Astrocyte (in vitro differentiated cells and primary cell): Measurements from ENCODE around the gene SLC44A5. TPM values are rescaled to one million over a fixed set of nuclear protein-coding genes. Genes with fewer than 3 reads are reported as not detected.
"Not testable (repeated sequence)": the region's sequence is repeated elsewhere in the genome, so short reads cannot be mapped to it uniquely, and the experiment has no call there.

Source experiments
- DNase-seq: peaks from one replicate; pipeline ENCODE4 v3.0.0-alpha.2; 2010; ENCODE audit warnings: low read depth
- FAIRE-seq: peaks from 2 replicates; lab custom pipeline; 2011; peaks lifted over from hg19 to GRCh38; lab: Jason Lieb, UNC
- H2AFZ ChIP-seq: 2 replicates; pipeline ENCODE4 v1.6.0; 2012; ENCODE audit warnings: low read depth, low read length, inconsistent platforms
- H3K27ac ChIP-seq: 2 replicates; pipeline ENCODE4 v1.5.1; 2011; ENCODE audit warnings: low read depth, low read length, inconsistent platforms
- H3K27me3 ChIP-seq: 2 replicates; pipeline ENCODE4 v1.6.0; 2011; ENCODE audit warnings: low read length, inconsistent platforms; ENCODE audit not compliant: insufficient read depth
- H3K36me3 ChIP-seq: 2 replicates; pipeline ENCODE4 v1.5.1; 2011; ENCODE audit warnings: low read length, inconsistent platforms; ENCODE audit not compliant: insufficient read depth
- H3K4me1 ChIP-seq: 2 replicates; pipeline ENCODE4 v1.5.1; 2011; ENCODE audit warnings: low read length, inconsistent platforms; ENCODE audit not compliant: insufficient read depth
- H3K4me2 ChIP-seq: 2 replicates; pipeline ENCODE4 v1.6.0; 2012; ENCODE audit warnings: low read length, inconsistent platforms
- H3K4me3 ChIP-seq: 2 replicates; pipeline ENCODE4 v1.5.1; 2011; ENCODE audit warnings: low read depth, mild to moderate bottlenecking, low read length, inconsistent platforms; ENCODE audit not compliant: insufficient read depth
- H3K79me2 ChIP-seq: 2 replicates; pipeline ENCODE4 v1.6.0; 2012; ENCODE audit warnings: mild to moderate bottlenecking, low read length, inconsistent platforms; ENCODE audit not compliant: insufficient read depth
- H3K9ac ChIP-seq: 2 replicates; pipeline ENCODE4 v1.6.0; 2012; ENCODE audit warnings: mild to moderate bottlenecking, low read length, inconsistent platforms
- H3K9me3 ChIP-seq: 2 replicates; pipeline ENCODE4 v1.5.1; 2012; ENCODE audit warnings: low read depth, mild to moderate bottlenecking, low read length, inconsistent platforms; ENCODE audit not compliant: insufficient read depth
- H4K20me1 ChIP-seq: 2 replicates; pipeline ENCODE4 v1.6.0; 2012; ENCODE audit warnings: low read length, inconsistent platforms; ENCODE audit not compliant: insufficient read depth
- H3K27ac Mint-ChIP-seq: one replicate; pipeline ENCODE4 v1.8.0; 2021; ENCODE audit warnings: mild to moderate bottlenecking, mixed read lengths; ENCODE audit not compliant: unreplicated experiment
- H3K27me3 Mint-ChIP-seq: one replicate; pipeline ENCODE4 v1.8.0; 2021; ENCODE audit warnings: low read depth, mixed read lengths; ENCODE audit not compliant: unreplicated experiment
- H3K36me3 Mint-ChIP-seq: one replicate; pipeline ENCODE4 v1.8.0; 2021; ENCODE audit warnings: low read depth, mixed read lengths; ENCODE audit not compliant: unreplicated experiment
- H3K4me1 Mint-ChIP-seq: one replicate; pipeline ENCODE4 v1.8.0; 2021; ENCODE audit warnings: low read depth, mixed read lengths; ENCODE audit not compliant: unreplicated experiment
- H3K4me3 Mint-ChIP-seq: one replicate; pipeline ENCODE4 v1.8.0; 2021; ENCODE audit warnings: mild to moderate bottlenecking, moderate library complexity, mixed read lengths; ENCODE audit not compliant: unreplicated experiment
- H3K9me3 Mint-ChIP-seq: one replicate; pipeline ENCODE4 v1.8.0; 2021; ENCODE audit warnings: mild to moderate bottlenecking, mixed read lengths; ENCODE audit not compliant: unreplicated experiment
- CTCF ChIP-seq: IDR thresholded peaks from 2 replicates; pipeline ENCODE4 v1.5.1; 2011; ENCODE audit warnings: low read depth, mild to moderate bottlenecking, inconsistent platforms, low read length, moderate library complexity; ENCODE audit not compliant: insufficient read depth
- EZH2 ChIP-seq: IDR thresholded peaks from 2 replicates; pipeline ENCODE4 v1.6.1; 2012; ENCODE audit warnings: mild to moderate bottlenecking, low read length, inconsistent platforms; ENCODE audit not compliant: insufficient read depth
- total RNA-seq: library from RNA; stranded (reverse); gene quantifications from 2 replicates; pipeline ENCODE4 v1.2.1, GENCODE V29; 2021

The SLC44A5 gene
- total RNA-seq, 1 donor from 2014 or later, result 2.2 TPM

- no peak overlapping the region for H3K27ac Mint-ChIP-seq
- FAIRE-seq, result no peak
Measured at GRCh38 chr1:75421371-75421770, 189.5 kb downstream of the SLC44A5 start.

GRCh38 chr1:75415187-75415586, 195.7 kb downstream of the SLC44A5 start:
- H3K9me3 ChIP-seq, result no peaks in the 10 kb centered on the region
- Mint-ChIP-seq H3K36me3 (no peaks in the 10 kb centered on the region), H3K27ac (no peak overlapping the region), H3K4me3 (no peak overlapping the region), H3K27me3 (no peaks in the 10 kb centered on the region), H3K9me3 (peaks cover 4% of the 10 kb centered on the region), H3K4me1 (peaks cover 3% of the 10 kb centered on the region)
- FAIRE-seq (no peak), DNase-seq (no peak)
- no peaks in the 10 kb centered on the region for H3K27me3 ChIP-seq
- no peaks in the 10 kb centered on the region for H3K79me2 ChIP-seq
- no peak for TF ChIP-seq CTCF
- TF ChIP-seq EZH2, result no peak
- no peaks in the 10 kb centered on the region for H4K20me1 ChIP-seq
- H3K4me2 ChIP-seq, result no peak overlapping the region
- no peak overlapping the region for H2AFZ ChIP-seq
- H3K4me3 ChIP-seq, result no peak overlapping the region
- H3K27ac ChIP-seq, result no peak overlapping the region
- no peak overlapping the region for H3K9ac ChIP-seq
- no peaks in the 10 kb centered on the region for H3K4me1 ChIP-seq
- no peaks in the 10 kb centered on the region for H3K36me3 ChIP-seq

More at GRCh38 chr1:75421371-75421770, 189.5 kb downstream of the SLC44A5 start:
- no peaks in the 10 kb centered on the region for H3K27me3 ChIP-seq
- H3K36me3 ChIP-seq, result no peaks in the 10 kb centered on the region
- H3K4me1 Mint-ChIP-seq, result peaks cover 3% of the 10 kb centered on the region
- no peaks in the 10 kb centered on the region for H3K27me3 Mint-ChIP-seq
- no peak overlapping the region for H3K27ac ChIP-seq
- peaks cover 4% of the 10 kb centered on the region for H3K9me3 Mint-ChIP-seq
- H2AFZ ChIP-seq, result no peak overlapping the region
- H4K20me1 ChIP-seq, result no peaks in the 10 kb centered on the region
- DNase-seq, result no peak
- no peaks in the 10 kb centered on the region for H3K36me3 Mint-ChIP-seq
- H3K4me1 ChIP-seq, result no peaks in the 10 kb centered on the region
- TF ChIP-seq EZH2 (no peak), CTCF (no peak)
- H3K9me3 ChIP-seq, result no peaks in the 10 kb centered on the region
- H3K4me3 ChIP-seq, result no peak overlapping the region
- no peaks in the 10 kb centered on the region for H3K79me2 ChIP-seq
- H3K4me3 Mint-ChIP-seq, result no peak overlapping the region
- H3K4me2 ChIP-seq, result no peak overlapping the region
- H3K9ac ChIP-seq, result no peak overlapping the region

GRCh38 chr1:75412616-75413015, 198.3 kb downstream of the SLC44A5 start:
- Histone ChIP-seq H3K27me3 (no peaks in the 10 kb centered on the region), H3K4me2 (no peak overlapping the region), H3K9ac (no peak overlapping the region), H3K9me3 (no peaks in the 10 kb centered on the region), H3K27ac (no peak overlapping the region), H4K20me1 (no peaks in the 10 kb centered on the region), H3K4me1 (no peaks in the 10 kb centered on the region), H3K4me3 (no peak overlapping the region), H3K36me3 (no peaks in the 10 kb centered on the region), H2AFZ (no peak overlapping the region), H3K79me2 (no peaks in the 10 kb centered on the region)
- H3K4me3 Mint-ChIP-seq, result no peak overlapping the region
- H3K27ac Mint-ChIP-seq, result no peak overlapping the region
- no peak for FAIRE-seq
- TF ChIP-seq EZH2, result no peak
- TF ChIP-seq CTCF, result no peak
- H3K36me3 Mint-ChIP-seq, result no peaks in the 10 kb centered on the region
- DNase-seq, result peak; percentile 39
- H3K4me1 Mint-ChIP-seq, result no peaks in the 10 kb centered on the region
- peaks cover 5% of the 10 kb centered on the region for H3K9me3 Mint-ChIP-seq
- H3K27me3 Mint-ChIP-seq, result no peaks in the 10 kb centered on the region

- not testable (repeated sequence) for H3K79me2 ChIP-seq, H3K36me3 ChIP-seq, H3K27me3 ChIP-seq, H3K27ac ChIP-seq, H3K4me1 Mint-ChIP-seq, H3K27me3 Mint-ChIP-seq, H3K4me3 Mint-ChIP-seq, H3K9ac ChIP-seq, H3K9me3 ChIP-seq, H3K4me2 ChIP-seq, H4K20me1 ChIP-seq, H3K4me1 ChIP-seq, H3K36me3 Mint-ChIP-seq, FAIRE-seq, H3K4me3 ChIP-seq, H3K27ac Mint-ChIP-seq, DNase-seq, H2AFZ ChIP-seq
- peaks cover 13% of the 10 kb centered on the region for H3K9me3 Mint-ChIP-seq
Measured at GRCh38 chr1:75404681-75405080, 206.2 kb downstream of the SLC44A5 start.
